Uterus (tissue), 2 donors: ENCODE data around the gene HDAC4.

ENCODE experiments used
- POLR2A ChIP-seq, 2 donors: fragments of 450-650 bp; IDR thresholded peaks; one replicate each; pipeline ENCODE4 v1.6.1; 2016; ENCODE audit warnings: antibody characterized with exemption in 2 of 2, mild to moderate bottlenecking in 1 of 2, moderate library complexity in 1 of 2
- TF ChIP-seq, protein P1 (sequence below), 4 experiments: fragments of 200-600 bp in 2 of 4; fragments of 450-650 bp in 2 of 4; sonication (generic) in 2 of 4; IDR thresholded peaks; one replicate each; pipeline ENCODE4 v1.5.1; 2016 to 2019; ENCODE audit warnings: antibody characterized with exemption in 4 of 4, mild to moderate bottlenecking in 2 of 4, moderate library complexity in 1 of 4

- TF ChIP-seq, protein P1, sequence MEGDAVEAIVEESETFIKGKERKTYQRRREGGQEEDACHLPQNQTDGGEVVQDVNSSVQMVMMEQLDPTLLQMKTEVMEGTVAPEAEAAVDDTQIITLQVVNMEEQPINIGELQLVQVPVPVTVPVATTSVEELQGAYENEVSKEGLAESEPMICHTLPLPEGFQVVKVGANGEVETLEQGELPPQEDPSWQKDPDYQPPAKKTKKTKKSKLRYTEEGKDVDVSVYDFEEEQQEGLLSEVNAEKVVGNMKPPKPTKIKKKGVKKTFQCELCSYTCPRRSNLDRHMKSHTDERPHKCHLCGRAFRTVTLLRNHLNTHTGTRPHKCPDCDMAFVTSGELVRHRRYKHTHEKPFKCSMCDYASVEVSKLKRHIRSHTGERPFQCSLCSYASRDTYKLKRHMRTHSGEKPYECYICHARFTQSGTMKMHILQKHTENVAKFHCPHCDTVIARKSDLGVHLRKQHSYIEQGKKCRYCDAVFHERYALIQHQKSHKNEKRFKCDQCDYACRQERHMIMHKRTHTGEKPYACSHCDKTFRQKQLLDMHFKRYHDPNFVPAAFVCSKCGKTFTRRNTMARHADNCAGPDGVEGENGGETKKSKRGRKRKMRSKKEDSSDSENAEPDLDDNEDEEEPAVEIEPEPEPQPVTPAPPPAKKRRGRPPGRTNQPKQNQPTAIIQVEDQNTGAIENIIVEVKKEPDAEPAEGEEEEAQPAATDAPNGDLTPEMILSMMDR (IDR thresholded peaks at IDR 0.05) = no peak
- TF ChIP-seq POLR2A (IDR thresholded peaks at IDR 0.05) = no peak
Measured at GRCh38 chr2:239271882-239272281, 128.9 kb downstream of the HDAC4 start.
